ENCODE measurements around the gene CCDC57.

GRCh38 chr17:82241926-82242697 lies 29.5 kb upstream of the CCDC57 start:
- no peak for TF ChIP-seq EP300 (IDR thresholded peaks at IDR 0.05)
- TF ChIP-seq POLR2A (IDR thresholded peaks at IDR 0.05) = no peak

Measured in stomach (tissue), 4 donors.